ENCODE data around the gene MYBPC2.
"Not testable (repeated sequence)": the region's sequence is repeated elsewhere in the genome, so short reads cannot be mapped to it uniquely, and the experiment has no call there.

The MYBPC2 gene

DNA sequence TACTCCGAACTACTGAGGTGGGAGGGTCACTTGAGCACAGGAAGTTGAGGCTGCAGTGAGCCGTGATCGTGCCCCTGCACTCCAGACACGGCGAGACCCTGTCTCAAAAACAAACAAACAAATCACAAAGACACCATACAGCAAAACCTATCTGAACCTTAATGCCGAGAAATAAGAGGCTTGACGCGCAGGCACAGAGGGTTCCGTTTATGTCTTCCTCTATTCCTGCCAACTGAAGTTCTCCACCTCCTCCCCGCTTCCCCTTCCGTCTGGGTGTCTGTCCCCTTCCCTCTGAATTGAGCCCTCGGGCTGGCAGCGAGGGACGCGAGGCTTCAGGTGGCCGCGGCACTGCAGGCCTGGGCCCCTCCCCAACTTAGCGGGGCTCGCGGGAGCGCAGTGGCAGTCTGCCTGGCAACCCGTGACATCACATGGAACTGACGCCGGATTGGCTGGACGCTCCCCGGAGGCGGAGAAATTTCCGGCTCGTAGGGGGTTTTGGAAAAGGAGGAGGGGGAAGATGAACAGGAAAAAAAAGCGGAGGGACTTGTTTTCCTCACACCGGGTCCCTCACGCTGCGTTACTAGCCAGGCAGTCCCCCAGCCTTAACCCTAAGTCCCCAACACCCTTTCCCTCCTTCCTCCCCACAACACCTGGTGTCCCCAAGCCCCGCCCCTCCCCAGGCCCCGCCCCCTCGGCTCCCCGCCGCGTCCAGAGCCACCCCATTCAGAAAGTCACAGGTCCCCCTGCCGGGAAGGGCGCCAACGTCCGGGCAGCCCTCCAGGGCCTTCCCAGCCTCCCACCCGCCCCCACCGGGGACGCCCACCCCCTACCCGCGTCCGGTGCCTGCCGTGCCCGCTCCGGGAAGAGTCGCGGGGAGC lies 1.1 kb upstream of the MYBPC2 start:
- Histone ChIP-seq H3K4me1 (ENCODE audit: control insufficient read depth, insufficient read depth, low read length, unreplicated experiment) (no peaks in the 10 kb centered on the region), H3K4me3 (ENCODE audit: low read depth, low read length) (peak overlapping the region; percentile 70), H3K36me3 (ENCODE audit: insufficient read depth, low read length) (no peaks in the 10 kb centered on the region), H3K79me2 (ENCODE audit: control insufficient read depth, insufficient read depth, low read length, unreplicated experiment) (no peaks in the 10 kb centered on the region), H3K27ac (ENCODE audit: low read depth, low read length) (no peak overlapping the region), H2AFZ (ENCODE audit: low read length, unreplicated experiment) (peak overlapping the region; percentile 12), H3K27me3 (ENCODE audit: insufficient read depth, low read length) (peaks cover 30% of the 10 kb centered on the region)

DNA sequence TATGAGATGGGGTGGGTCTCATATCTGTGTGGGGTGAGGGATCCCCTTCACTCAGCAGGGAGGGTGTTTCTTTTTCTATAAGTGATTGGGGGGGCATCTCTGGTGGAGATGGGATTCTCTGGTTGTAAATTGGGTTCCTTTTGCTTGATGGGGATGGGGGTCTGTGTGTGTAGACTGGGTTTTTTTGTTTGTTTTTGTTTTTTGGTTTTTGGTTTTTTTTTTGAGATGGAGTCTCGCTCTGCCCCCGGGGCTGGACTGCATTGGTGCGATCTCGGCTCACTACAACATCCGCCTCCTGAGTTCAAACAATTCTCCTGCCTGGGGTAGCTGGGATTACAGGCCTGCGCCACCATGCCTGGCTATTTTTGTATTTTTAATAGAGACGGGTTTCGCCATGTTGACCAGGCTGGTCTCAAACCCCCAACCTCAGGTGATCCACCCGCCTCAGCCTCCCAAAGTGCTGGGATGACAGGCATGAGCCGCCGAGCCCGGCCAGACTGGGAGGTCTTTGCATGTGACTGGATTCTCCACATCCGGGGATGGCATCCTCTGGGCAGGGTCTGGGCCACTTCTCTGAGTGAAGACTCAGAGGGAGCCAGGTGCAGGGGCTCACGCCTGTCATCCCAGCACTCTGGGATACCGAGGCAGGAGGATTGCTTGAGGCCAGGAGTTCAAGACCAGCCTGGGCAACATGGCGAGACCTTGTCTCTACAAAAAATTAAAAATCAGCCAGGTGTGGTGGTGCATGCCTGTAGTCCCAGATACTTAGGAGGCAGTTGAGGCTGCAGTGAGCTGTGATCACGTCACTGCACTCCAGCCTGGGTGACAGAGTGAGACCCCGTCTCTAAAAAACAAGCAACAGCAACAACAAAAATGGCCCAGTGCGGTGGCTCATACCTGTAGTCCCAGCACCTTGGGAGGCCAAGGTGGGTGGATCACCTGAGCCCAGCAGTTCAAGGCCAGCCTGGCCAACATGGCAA lies 799 bp downstream of the MYBPC2 start:
- Histone ChIP-seq H3K27ac (ENCODE audit: low read depth, low read length) (no peak overlapping the region), H2AFZ (ENCODE audit: low read length, unreplicated experiment) (no peak overlapping the region), H3K36me3 (ENCODE audit: insufficient read depth, low read length) (no peaks in the 10 kb centered on the region), H3K4me3 (ENCODE audit: low read depth, low read length) (no peak overlapping the region), H3K4me1 (ENCODE audit: control insufficient read depth, insufficient read depth, low read length, unreplicated experiment) (no peaks in the 10 kb centered on the region), H3K27me3 (ENCODE audit: insufficient read depth, low read length) (peaks cover 27% of the 10 kb centered on the region), H3K79me2 (ENCODE audit: control insufficient read depth, insufficient read depth, low read length, unreplicated experiment) (no peaks in the 10 kb centered on the region)

DNA sequence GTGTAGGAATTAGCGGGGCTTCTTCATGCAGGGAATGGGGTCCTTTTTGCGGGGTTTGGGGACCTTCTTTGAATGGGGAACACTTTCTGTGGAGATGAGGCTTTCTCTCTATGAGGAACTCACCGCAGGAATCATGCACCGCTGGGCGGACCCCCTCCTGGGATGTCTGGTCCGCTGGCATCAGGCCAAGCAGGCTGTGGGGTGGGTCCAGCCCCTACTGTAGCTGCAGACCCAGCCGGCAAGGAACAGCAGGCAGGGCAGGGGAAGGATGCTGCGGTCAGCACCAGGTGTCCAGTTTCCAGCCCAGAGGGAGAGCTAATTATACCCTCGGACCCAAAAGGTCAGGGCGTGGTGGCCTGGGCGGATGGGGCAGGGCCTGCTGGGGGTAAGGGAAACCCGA lies 1.8 kb downstream of the MYBPC2 start:
- no peaks in the 10 kb centered on the region for H3K4me1 ChIP-seq (ENCODE audit: control insufficient read depth, insufficient read depth, low read length, unreplicated experiment)
- H3K36me3 ChIP-seq (ENCODE audit: insufficient read depth, low read length) = no peaks in the 10 kb centered on the region
- H3K4me3 ChIP-seq (ENCODE audit: low read depth, low read length) = no peak overlapping the region
- H3K27me3 ChIP-seq (ENCODE audit: insufficient read depth, low read length) = peaks cover 21% of the 10 kb centered on the region
- H2AFZ ChIP-seq (ENCODE audit: low read length, unreplicated experiment) = no peak overlapping the region
- no peaks in the 10 kb centered on the region for H3K79me2 ChIP-seq (ENCODE audit: control insufficient read depth, insufficient read depth, low read length, unreplicated experiment)
- H3K27ac ChIP-seq (ENCODE audit: low read depth, low read length) = no peak overlapping the region

DNA sequence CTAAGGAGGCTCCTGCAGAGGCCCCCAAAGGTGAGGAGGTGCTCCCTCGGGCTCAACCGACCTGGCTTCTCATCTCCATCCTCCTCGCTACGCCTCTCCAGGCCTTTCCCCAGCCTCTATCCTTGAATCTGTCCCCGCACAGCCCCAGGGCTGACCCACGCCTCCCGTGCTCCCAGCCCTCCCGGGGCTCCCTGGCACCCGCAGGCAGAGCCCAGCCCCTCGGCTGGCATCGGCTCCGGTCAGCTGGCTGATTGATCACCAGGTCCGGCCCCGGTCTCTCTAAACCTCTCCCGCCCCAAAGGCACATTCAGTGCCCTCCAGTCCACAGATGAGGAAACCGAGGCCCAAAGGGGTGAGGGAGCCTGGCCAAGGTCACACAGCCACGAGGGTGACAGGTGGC lies 2.5 kb downstream of the MYBPC2 start:
- Histone ChIP-seq H3K4me3 (ENCODE audit: low read depth, low read length) (no peak overlapping the region), H3K79me2 (ENCODE audit: control insufficient read depth, insufficient read depth, low read length, unreplicated experiment) (no peaks in the 10 kb centered on the region), H3K27ac (ENCODE audit: low read depth, low read length) (no peak overlapping the region), H3K27me3 (ENCODE audit: insufficient read depth, low read length) (peaks cover 22% of the 10 kb centered on the region), H2AFZ (ENCODE audit: low read length, unreplicated experiment) (no peak overlapping the region), H3K4me1 (ENCODE audit: control insufficient read depth, insufficient read depth, low read length, unreplicated experiment) (no peaks in the 10 kb centered on the region), H3K36me3 (ENCODE audit: insufficient read depth, low read length) (no peaks in the 10 kb centered on the region)

DNA sequence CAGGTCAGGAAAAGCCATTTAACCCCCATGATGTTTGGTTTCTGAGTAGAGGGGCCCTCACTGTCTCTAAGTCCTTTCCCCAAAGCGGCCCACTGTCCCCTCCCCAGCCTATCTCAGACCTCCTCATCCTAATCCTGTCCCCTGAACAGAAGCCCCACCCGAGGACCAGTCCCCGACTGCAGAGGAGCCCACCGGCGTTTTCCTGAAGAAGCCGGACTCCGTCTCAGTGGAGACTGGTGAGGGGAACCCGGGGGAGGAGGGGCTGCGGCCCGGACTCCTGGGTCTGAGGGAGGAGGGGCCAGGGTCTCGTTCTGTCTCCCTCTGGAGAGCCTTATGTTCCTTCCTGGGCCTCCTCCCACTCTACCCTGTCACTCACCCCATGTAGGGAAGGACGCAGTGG lies 2.9 kb downstream of the MYBPC2 start:
- H3K4me1 ChIP-seq (ENCODE audit: control insufficient read depth, insufficient read depth, low read length, unreplicated experiment) = no peaks in the 10 kb centered on the region
- no peak overlapping the region for H3K27ac ChIP-seq (ENCODE audit: low read depth, low read length)
- no peaks in the 10 kb centered on the region for H3K79me2 ChIP-seq (ENCODE audit: control insufficient read depth, insufficient read depth, low read length, unreplicated experiment)
- no peaks in the 10 kb centered on the region for H3K36me3 ChIP-seq (ENCODE audit: insufficient read depth, low read length)
- H2AFZ ChIP-seq (ENCODE audit: low read length, unreplicated experiment) = no peak overlapping the region
- no peak overlapping the region for H3K4me3 ChIP-seq (ENCODE audit: low read depth, low read length)
- H3K27me3 ChIP-seq (ENCODE audit: insufficient read depth, low read length) = peaks cover 22% of the 10 kb centered on the region

DNA sequence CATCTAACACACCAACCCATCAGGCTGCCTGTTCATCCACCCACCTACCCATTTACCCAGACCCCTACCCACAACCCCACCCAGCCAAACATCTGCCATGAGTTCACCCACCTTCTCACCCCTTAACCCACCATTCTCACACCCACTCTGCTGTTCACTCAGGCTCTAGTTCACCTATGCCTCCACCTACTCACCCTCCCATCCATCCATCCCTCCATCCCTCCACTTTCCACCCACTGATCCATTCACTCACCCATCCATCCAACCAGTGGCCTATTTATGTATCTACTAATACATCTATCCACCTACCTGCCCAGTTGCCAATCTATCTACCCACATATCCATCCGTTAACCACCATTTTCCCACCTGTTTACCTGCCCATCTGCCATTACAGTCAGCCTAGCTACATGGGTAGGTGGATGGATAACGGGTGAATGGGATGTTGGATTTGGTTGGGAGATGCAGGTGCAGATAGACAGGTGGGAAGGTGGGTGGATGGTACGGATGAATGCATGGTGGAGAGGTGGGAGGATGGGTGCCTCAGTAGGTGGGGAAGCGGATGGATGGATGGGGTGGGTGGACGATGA lies 5.3 kb downstream of the MYBPC2 start:
- Histone ChIP-seq H3K36me3 (ENCODE audit: insufficient read depth, low read length) (no peaks in the 10 kb centered on the region), H3K27ac (ENCODE audit: low read depth, low read length) (no peak overlapping the region), H3K4me1 (ENCODE audit: control insufficient read depth, insufficient read depth, low read length, unreplicated experiment) (no peaks in the 10 kb centered on the region), H3K79me2 (ENCODE audit: control insufficient read depth, insufficient read depth, low read length, unreplicated experiment) (no peaks in the 10 kb centered on the region), H3K4me3 (ENCODE audit: low read depth, low read length) (no peak overlapping the region), H2AFZ (ENCODE audit: low read length, unreplicated experiment) (no peak overlapping the region), H3K27me3 (ENCODE audit: insufficient read depth, low read length) (peaks cover 7% of the 10 kb centered on the region)

DNA sequence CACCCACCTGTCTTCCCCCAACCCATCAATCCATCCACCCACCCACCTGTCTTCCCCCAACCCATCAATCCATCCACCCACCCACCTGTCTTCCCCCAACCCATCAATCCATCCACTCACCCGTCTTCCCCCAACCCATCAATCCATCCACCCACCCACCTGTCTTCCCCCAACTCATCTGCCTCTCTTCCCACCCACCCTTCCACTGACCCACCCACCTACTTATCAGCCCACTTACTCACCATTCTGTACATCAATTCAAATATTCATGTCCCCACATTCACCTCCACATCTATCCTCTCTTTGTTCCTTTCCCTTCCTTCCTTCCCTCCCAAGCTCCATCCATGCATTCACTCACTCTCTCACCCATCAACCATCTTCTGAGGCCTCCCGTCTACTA lies 6.4 kb downstream of the MYBPC2 start:
- not testable (repeated sequence) for H3K27ac ChIP-seq (ENCODE audit: low read depth, low read length); H3K36me3 ChIP-seq (ENCODE audit: insufficient read depth, low read length); H3K4me1 ChIP-seq (ENCODE audit: control insufficient read depth, insufficient read depth, low read length, unreplicated experiment); H2AFZ ChIP-seq (ENCODE audit: low read length, unreplicated experiment); H3K27me3 ChIP-seq (ENCODE audit: insufficient read depth, low read length); H3K79me2 ChIP-seq (ENCODE audit: control insufficient read depth, insufficient read depth, low read length, unreplicated experiment); H3K4me3 ChIP-seq (ENCODE audit: low read depth, low read length)

DNA sequence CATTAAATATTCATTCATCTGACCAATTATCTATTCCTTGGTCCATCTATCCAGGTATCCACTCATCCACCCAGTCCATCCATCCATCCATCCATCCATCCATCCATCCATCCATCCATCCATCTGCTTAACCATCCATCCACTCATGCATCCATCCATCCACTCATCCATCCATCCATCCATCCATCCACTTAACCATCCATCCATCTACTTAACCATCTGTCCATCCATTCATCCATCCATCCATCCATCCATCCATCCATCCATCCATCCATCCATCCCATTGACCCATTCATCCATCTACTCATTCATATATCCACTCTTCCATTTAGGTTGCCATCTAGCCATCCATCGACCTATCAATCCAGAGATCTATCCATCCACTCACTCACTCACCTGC lies 11.4 kb downstream of the MYBPC2 start:
- Histone ChIP-seq H3K27me3 (ENCODE audit: insufficient read depth, low read length) (peaks cover 5% of the 10 kb centered on the region; the same call in 1 of the 2 replicates), H2AFZ (ENCODE audit: low read length, unreplicated experiment) (no peak overlapping the region), H3K4me3 (ENCODE audit: low read depth, low read length) (no peak overlapping the region), H3K4me1 (ENCODE audit: control insufficient read depth, insufficient read depth, low read length, unreplicated experiment) (no peaks in the 10 kb centered on the region), H3K36me3 (ENCODE audit: insufficient read depth, low read length) (no peaks in the 10 kb centered on the region), H3K79me2 (ENCODE audit: control insufficient read depth, insufficient read depth, low read length, unreplicated experiment) (no peaks in the 10 kb centered on the region), H3K27ac (ENCODE audit: low read depth, low read length) (no peak overlapping the region)

DNA sequence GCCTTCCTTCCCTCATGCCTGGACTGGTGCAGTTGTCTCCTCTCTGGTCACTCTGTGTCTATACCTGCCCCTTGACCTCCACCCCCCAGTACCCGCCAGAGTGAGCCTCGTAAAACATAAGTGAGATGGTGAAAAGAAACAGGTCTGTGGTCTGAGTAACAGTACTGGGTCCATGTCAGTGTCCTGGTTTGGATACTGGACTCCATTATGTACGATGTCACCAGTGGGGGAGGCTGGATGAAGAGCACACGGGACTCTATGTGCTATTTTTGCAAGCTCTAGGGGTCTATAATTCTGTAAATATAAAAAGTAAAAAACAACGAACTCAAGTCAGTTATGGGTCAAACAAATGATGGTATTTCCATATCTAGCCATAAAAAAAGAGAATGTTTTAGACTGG lies 14.4 kb downstream of the MYBPC2 start:
- Histone ChIP-seq H2AFZ (ENCODE audit: low read length, unreplicated experiment) (no peak overlapping the region), H3K4me3 (ENCODE audit: low read depth, low read length) (no peak overlapping the region), H3K27ac (ENCODE audit: low read depth, low read length) (no peak overlapping the region), H3K4me1 (ENCODE audit: control insufficient read depth, insufficient read depth, low read length, unreplicated experiment) (no peaks in the 10 kb centered on the region), H3K79me2 (ENCODE audit: control insufficient read depth, insufficient read depth, low read length, unreplicated experiment) (no peaks in the 10 kb centered on the region), H3K36me3 (ENCODE audit: insufficient read depth, low read length) (no peaks in the 10 kb centered on the region), H3K27me3 (ENCODE audit: insufficient read depth, low read length) (no peaks in the 10 kb centered on the region)

DNA sequence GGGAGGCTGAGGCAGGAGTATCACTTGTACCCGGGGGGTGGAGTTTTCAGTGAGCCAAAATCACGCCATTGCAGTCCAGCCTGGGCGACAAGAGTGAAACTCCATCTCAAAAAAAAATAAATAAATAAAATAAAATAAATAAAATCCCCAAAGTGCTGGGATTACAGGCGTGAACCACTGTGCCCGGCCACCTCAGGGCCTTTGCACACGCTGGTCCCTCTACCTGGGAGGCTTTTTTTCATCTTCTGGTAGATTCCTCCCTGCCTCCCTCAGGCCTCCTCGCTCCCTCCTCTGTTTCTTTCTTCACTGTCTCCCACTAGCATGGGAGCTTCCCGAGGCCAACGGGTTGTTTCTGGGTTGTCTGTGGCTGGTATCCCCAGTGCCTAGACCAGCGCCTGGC lies 15.1 kb downstream of the MYBPC2 start:
- Histone ChIP-seq H3K36me3 (ENCODE audit: insufficient read depth, low read length) (no peaks in the 10 kb centered on the region), H3K4me1 (ENCODE audit: control insufficient read depth, insufficient read depth, low read length, unreplicated experiment) (no peaks in the 10 kb centered on the region), H3K79me2 (ENCODE audit: control insufficient read depth, insufficient read depth, low read length, unreplicated experiment) (no peaks in the 10 kb centered on the region), H2AFZ (ENCODE audit: low read length, unreplicated experiment) (no peak overlapping the region), H3K27me3 (ENCODE audit: insufficient read depth, low read length) (no peaks in the 10 kb centered on the region), H3K27ac (ENCODE audit: low read depth, low read length) (no peak overlapping the region), H3K4me3 (ENCODE audit: low read depth, low read length) (no peak overlapping the region)

All from ACC112 (cell line).